GM21737 (cell line): ENCODE results near the gene ZNF708.
A peak's percentile ranks its signal among the peaks of the same experiment; 100 is the strongest.
"Not testable (repeated sequence)": the region's sequence is repeated elsewhere in the genome, so short reads cannot be mapped to it uniquely, and the experiment has no call there.

Source experiments
- ATAC-seq: cut with Tn5 transposase; IDR thresholded peaks from one replicate; pipeline ENCODE4 v1.9.1; 2021; ENCODE audit warnings: mild to moderate bottlenecking, moderate library complexity; ENCODE audit not compliant: unreplicated experiment

The ZNF708 gene

GRCh38 chr19:21328885-21329605 lies at the start of gene ZNF708:
Gene ZNF708, minus strand, starts transcription at chr19:21329410. Its CDS starts 198 bp downstream, at chr19:21329212.
- peak; percentile 99 for ATAC-seq

GRCh38 chr19:21362291-21362690 lies 33.1 kb upstream of the ZNF708 start:
- no peak for ATAC-seq

DNA sequence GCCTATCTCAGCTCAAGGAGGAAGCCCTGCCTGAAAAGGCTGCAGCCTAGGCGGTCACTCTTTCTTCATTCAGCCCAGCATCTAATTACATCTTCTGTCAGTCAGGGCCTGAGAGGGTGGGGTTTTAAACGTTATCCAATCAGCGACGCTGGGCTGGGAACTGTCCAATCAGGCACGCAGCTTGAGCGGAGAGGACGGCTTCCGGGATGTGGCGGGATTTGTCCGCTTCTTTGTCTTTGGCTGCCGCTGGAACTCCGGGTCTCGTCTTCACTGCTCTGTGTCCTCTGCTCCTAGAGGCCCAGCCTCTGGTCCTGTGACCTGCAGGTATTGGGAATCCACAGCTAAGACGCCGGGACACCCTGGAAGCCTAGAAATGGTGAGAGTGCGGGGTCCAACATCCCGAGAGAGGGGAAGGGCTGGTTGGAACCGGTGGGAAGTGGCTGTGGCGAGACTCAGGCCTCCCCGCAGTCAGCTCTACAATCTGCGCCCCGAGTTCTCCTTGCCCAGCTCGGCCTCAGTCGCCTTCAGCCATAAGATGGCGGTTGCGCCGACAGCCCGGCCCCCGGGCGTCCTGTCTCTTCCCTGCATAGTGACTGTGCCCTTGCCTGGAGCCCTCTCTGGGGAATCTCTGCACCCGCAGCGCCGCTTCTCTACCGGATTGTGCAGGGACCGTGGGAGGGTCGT lies 29.7 kb upstream of the ZNF708 start, which contains the start of gene ZNF738:
Gene ZNF738 (plus strand): TSS at position 233 of the 684 bp plus-strand sequence. CDS start 141 bp downstream, at position 374.
- peak; percentile 96 for ATAC-seq

GRCh38 chr19:21352830-21353229 lies 23.6 kb upstream of the ZNF708 start:
- ATAC-seq, result no peak

DNA sequence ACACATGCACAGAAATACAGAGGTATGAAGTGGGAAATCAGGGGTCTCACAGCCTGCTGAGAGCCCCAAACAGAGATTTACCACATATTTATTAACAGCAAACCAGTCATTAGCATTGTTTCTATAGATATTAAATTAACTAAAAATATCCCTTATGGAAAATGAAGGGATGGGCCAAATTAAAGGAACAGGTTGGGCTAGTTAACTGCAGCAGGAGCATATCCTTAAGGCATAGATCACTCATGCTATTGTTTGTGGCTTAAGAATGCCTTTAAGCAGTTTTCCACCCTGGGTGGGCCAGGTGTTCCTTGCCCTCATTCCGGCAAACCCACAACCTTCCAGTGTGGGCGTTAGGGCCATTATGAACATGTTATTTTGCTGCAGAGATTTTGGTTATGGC lies 15.6 kb upstream of the ZNF708 start:
- ATAC-seq, result not testable (repeated sequence)

GRCh38 chr19:21335721-21336120 lies 6.5 kb upstream of the ZNF708 start:
- ATAC-seq, result no peak

- ATAC-seq, result no peak
Observed at GRCh38 chr19:21328406-21328805, 804 bp downstream of the ZNF708 start.

DNA sequence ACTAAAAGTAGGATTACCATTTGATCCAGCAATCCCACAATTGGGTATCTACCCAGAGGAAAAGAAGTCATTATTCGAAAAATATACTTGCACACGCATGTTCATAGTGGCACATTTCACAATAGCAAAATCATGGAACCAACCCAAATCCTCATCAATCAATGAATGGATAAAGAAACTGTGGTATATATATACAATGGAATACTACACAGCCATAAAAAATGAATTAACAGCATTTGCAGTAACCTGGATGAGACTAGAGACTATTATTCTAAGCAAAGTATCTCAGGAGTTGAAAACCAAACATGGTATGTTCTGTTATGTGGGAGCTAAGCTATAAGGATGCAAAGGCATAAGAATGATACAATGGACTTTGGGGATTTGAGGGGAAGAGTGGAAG lies 3.0 kb downstream of the ZNF708 start:
- ATAC-seq, result no peak

GRCh38 chr19:21323000-21323399 lies 6.2 kb downstream of the ZNF708 start:
- ATAC-seq, result no peak

DNA sequence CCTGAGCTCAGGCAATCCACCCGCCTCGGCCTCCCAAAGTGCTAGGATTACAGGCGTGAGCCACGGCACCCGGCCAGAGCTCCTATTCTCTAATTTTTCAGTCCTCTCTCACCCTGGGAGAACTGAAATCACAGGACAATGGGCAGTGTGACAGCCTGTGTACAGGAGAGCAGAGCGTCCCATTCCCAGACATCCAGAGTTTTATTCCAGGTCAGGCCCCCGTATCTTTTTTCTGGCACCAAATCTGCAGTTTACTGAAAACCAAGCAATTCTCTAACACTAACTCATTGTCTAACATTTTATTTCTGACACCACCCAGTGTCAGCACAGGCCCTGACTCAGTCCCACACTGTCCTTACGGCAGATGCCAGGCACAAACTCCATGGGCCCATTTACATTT lies 6.7 kb downstream of the ZNF708 start:
- ATAC-seq, result no peak

DNA sequence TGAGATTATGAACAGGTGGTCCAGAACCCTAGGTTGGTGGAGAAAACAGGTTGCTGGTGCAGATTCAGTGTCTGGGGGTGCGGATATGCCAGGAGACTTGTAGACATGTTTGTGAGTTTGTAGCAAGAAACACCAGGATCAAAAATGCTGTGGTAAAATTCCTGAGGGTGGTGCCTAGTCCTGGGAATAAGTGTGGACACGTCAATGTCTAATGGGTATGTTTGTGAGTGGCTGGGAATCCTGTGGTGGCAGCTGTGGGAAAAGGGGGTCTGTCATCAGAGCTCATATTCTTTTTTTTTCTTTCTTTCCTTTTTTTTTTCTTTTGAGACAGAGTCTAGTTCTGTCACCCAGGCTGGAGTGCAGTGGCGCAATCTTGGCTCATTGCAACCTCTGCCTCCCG lies 7.2 kb downstream of the ZNF708 start:
- ATAC-seq, result no peak

DNA sequence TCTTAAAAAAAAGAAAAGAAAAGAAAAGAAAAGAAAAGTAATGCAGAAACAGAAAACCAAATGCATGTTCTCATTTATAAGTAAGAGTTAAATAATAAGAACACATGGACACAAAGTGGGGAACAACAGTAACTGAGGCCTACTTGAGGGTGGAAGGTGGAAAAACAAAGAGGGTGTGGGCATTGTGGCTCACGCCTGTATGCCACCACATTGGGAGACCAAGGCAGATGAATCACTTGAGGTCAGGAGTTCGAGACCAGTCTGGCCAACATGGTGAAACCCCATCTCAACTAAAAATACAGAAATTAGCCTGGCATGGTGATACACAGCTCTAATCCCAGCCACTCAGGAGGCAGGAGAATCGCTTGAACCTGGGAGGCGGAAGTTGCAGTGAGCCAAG lies 8.1 kb downstream of the ZNF708 start:
- ATAC-seq, result no peak

DNA sequence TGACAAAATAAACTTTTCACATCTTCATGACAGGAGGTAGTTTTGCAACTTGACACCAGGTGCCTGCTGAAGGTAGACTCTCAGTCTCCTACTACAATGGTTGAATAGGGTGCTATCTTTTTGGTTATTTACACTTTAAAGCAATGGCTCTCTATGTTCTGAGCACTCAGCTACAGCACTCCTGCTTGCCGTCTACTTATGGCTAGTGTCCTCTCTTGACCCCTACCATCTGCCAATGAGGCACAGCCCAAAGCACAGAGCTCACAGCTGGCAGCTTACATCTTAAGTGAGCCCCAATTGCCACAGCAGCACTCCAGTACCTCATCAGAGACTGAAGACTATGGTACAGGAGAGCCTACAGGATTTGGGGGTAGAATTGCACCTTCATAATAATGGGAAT lies 11.4 kb downstream of the ZNF708 start:
- no peak for ATAC-seq

DNA sequence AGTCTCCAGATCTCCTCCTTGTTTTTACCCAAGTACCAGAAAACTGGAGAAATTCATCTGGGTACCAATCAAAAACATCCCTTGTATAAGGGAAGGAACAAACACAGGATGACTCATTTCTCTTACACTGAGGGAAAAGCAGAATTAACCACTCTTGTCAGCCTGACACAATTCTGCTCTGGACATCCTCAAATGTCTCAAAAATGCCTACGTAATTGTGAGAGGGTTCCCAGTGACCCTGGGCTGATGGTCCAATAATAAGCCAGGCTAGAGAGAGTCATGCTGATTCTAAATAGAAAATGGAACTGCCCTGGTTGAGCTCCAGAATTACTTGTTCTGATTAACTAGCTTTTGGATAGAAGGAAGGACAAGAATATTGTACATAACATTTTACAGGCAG lies 14.5 kb downstream of the ZNF708 start:
- no peak for ATAC-seq

DNA sequence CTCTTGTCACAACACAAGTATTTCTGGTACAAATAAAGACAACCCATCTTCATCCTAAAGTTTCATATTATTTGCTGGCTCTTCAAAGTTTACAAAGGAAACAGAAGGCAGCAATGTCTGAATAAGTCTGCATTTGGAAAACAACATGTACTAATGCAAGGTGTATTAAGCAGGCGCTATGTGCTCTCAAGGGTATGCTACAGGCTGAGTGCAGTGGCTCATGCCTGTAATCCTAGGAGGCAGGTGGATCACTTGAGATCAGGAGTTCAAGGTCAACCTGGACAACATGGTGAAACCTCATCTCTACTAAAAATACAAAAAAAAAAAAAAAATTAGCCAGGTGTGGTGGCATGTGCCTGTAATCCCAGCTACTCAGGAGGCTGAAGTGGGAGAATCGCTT lies 16.4 kb downstream of the ZNF708 start:
- ATAC-seq, result not testable (repeated sequence)

GRCh38 chr19:21308773-21309172 lies 20.4 kb downstream of the ZNF708 start:
- no peak for ATAC-seq

- ATAC-seq, result not testable (repeated sequence)
Observed at GRCh38 chr19:21306881-21307479, 22.2 kb downstream of the ZNF708 start.

- ATAC-seq, result not testable (repeated sequence)
Observed at GRCh38 chr19:21293768-21294167, 35.4 kb downstream of the ZNF708 start.

DNA sequence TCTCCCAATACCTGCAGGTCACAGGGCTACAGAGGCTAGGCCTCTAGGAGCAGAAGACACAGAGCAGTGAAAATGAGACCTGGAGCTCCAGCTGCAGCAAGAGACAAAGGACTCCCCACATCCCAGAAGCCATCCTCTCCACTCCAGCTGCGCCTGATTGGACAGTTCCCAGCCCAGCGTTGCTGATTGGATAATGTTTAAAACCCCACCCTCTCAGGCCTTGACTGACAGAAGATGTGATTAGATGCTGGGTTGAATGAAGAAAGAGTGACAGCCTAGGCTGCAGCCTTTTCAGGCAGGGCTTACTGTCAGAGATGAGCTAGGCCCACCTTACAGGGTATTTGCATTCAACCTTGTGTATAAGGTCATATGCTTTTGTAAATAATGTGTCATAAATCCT lies 59.4 kb downstream of the ZNF708 start:
- ATAC-seq, result no peak

GRCh38 chr19:21264891-21265290 lies 64.3 kb downstream of the ZNF708 start:
- no peak for ATAC-seq

DNA sequence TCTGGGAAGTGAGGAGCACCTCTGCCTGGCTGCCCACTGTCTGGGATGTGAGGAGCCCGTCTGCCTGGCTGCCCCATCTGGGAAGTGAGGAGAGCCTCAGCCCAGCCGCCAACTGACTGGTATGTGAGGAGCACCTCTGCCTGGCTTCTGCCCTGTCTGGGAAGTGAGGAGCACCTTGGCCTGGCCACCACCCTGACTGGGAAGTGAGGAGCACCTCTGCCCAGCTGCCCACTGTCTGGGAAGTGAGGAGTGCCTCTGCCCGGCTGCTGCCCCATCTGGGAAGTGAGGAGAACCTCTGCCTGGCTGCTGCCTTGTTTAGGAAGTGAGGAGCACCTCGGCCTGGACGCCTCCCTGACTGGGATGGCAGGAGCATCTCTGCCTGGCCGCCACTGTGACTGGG lies 64.8 kb downstream of the ZNF708 start:
- no peak for ATAC-seq

- ATAC-seq, result not testable (repeated sequence)
Observed at GRCh38 chr19:21260848-21261381, 68.3 kb downstream of the ZNF708 start.
